Uterus (tissue), 2 donors: ENCODE data around the gene CHRNA9.

Experiments used
- CTCF ChIP-seq, 4 experiments: fragments of 200-600 bp in 2 of 4; fragments of 450-650 bp in 2 of 4; sonication (generic) in 2 of 4; IDR thresholded peaks; one replicate each; pipeline ENCODE4 v1.5.1; 2016 to 2019; ENCODE audit warnings: antibody characterized with exemption in 4 of 4, mild to moderate bottlenecking in 2 of 4, moderate library complexity in 1 of 4
- POLR2A ChIP-seq, 2 donors: fragments of 450-650 bp; IDR thresholded peaks; one replicate each; pipeline ENCODE4 v1.6.1; 2016; ENCODE audit warnings: antibody characterized with exemption in 2 of 2, mild to moderate bottlenecking in 1 of 2, moderate library complexity in 1 of 2

- TF ChIP-seq CTCF (IDR thresholded peaks at IDR 0.05) (no peak), POLR2A (IDR thresholded peaks at IDR 0.05) (no peak)
Observed at GRCh38 chr4:40308528-40309122, 26.5 kb upstream of the CHRNA9 start.
